HEK293 (cell line): ENCODE data around the gene TSC22D3.
A peak's percentile ranks its signal among the peaks of the same experiment; 100 is the strongest.

Experiments used
- SCRT1 ChIP-seq: fragments of 450-650 bp; formaldehyde crosslinking; IDR thresholded peaks from 2 replicates; pipeline ENCODE4 v1.5.1; 2016; ENCODE audit warnings: missing biosample characterization, missing genetic modification characterization, borderline replicate concordance
- ZNF10 ChIP-seq: fragments of 450-650 bp; formaldehyde crosslinking; IDR thresholded peaks from 2 replicates; pipeline ENCODE4 v1.5.1; 2017; ENCODE audit warnings: missing biosample characterization, missing genetic modification characterization
- ZNF274 ChIP-seq, 2 experiments: fragments of 200-500 bp in 1 of 2; fragments of 450-650 bp in 1 of 2; sonication (Bioruptor generic) in 1 of 2; formaldehyde crosslinking in 1 of 2; IDR thresholded peaks; 2 replicates each; pipeline versions ENCODE4 v1.5.1 to v1.6.1; 2014 to 2016; ENCODE audit warnings: borderline replicate concordance in 1 of 2, inconsistent platforms in 1 of 2, low read length in 1 of 2, missing biosample characterization in 1 of 2, missing genetic modification characterization in 1 of 2
- ZNF530 ChIP-seq: fragments of 450-650 bp; formaldehyde crosslinking; IDR thresholded peaks from 2 replicates; pipeline ENCODE4 v1.5.1; 2016; ENCODE audit warnings: low read depth, missing biosample characterization, missing genetic modification characterization
- ZNF660 ChIP-seq: fragments of 450-650 bp; IDR thresholded peaks from 2 replicates; pipeline ENCODE4 v1.5.1; 2018; ENCODE audit warnings: missing biosample characterization, mild to moderate bottlenecking, missing genetic modification characterization
- ZNF747 ChIP-seq: fragments of 450-650 bp; formaldehyde crosslinking; IDR thresholded peaks from 2 replicates; pipeline ENCODE4 v1.5.1; 2016; ENCODE audit warnings: missing biosample characterization, missing genetic modification characterization
- TF ChIP-seq, protein P1 (sequence below): fragments of 450-650 bp; formaldehyde crosslinking; IDR thresholded peaks from 2 replicates; pipeline ENCODE4 v1.5.1; 2016; ENCODE audit warnings: missing biosample characterization, missing genetic modification characterization
- TF ChIP-seq, protein P2 (sequence below): fragments of 450-650 bp; formaldehyde crosslinking; IDR thresholded peaks from 2 replicates; pipeline ENCODE4 v1.5.1; 2016; ENCODE audit warnings: missing biosample characterization, missing genetic modification characterization
- TF ChIP-seq, protein P3 (sequence below): fragments of 450-650 bp; formaldehyde crosslinking; IDR thresholded peaks from 2 replicates; pipeline ENCODE4 v1.5.1; 2016; ENCODE audit warnings: missing biosample characterization, missing genetic modification characterization, low read depth

DNA sequence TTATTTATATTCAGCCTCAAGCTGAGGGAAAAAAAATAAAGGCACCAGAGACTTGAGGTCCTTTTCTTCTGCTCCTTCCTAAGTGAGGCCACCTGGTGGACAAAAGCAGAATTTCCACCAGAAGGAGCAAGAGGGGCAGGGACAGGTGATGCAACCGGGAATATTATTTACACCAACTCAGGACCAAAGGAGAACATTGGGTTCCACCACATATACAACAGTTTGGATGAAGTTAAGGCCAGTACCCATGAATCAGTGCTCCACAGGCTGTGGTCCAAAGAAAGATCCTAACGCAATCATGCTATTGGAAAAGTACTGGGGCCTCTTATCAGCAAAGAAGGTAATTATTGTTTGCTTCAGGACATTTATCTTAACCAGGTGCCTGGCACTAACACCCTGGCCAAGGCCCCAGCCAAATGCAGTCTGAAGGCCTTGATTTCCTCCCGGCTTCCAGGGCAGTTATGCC, 57.4 kb downstream of the TSC22D3 start:
- TF ChIP-seq, protein P1, sequence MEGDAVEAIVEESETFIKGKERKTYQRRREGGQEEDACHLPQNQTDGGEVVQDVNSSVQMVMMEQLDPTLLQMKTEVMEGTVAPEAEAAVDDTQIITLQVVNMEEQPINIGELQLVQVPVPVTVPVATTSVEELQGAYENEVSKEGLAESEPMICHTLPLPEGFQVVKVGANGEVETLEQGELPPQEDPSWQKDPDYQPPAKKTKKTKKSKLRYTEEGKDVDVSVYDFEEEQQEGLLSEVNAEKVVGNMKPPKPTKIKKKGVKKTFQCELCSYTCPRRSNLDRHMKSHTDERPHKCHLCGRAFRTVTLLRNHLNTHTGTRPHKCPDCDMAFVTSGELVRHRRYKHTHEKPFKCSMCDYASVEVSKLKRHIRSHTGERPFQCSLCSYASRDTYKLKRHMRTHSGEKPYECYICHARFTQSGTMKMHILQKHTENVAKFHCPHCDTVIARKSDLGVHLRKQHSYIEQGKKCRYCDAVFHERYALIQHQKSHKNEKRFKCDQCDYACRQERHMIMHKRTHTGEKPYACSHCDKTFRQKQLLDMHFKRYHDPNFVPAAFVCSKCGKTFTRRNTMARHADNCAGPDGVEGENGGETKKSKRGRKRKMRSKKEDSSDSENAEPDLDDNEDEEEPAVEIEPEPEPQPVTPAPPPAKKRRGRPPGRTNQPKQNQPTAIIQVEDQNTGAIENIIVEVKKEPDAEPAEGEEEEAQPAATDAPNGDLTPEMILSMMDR (tag by site-specific recombination), result peak; percentile 70
- TF ChIP-seq, protein P2, sequence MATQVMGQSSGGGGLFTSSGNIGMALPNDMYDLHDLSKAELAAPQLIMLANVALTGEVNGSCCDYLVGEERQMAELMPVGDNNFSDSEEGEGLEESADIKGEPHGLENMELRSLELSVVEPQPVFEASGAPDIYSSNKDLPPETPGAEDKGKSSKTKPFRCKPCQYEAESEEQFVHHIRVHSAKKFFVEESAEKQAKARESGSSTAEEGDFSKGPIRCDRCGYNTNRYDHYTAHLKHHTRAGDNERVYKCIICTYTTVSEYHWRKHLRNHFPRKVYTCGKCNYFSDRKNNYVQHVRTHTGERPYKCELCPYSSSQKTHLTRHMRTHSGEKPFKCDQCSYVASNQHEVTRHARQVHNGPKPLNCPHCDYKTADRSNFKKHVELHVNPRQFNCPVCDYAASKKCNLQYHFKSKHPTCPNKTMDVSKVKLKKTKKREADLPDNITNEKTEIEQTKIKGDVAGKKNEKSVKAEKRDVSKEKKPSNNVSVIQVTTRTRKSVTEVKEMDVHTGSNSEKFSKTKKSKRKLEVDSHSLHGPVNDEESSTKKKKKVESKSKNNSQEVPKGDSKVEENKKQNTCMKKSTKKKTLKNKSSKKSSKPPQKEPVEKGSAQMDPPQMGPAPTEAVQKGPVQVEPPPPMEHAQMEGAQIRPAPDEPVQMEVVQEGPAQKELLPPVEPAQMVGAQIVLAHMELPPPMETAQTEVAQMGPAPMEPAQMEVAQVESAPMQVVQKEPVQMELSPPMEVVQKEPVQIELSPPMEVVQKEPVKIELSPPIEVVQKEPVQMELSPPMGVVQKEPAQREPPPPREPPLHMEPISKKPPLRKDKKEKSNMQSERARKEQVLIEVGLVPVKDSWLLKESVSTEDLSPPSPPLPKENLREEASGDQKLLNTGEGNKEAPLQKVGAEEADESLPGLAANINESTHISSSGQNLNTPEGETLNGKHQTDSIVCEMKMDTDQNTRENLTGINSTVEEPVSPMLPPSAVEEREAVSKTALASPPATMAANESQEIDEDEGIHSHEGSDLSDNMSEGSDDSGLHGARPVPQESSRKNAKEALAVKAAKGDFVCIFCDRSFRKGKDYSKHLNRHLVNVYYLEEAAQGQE (tag by site-specific recombination), result no peak
- TF ChIP-seq ZNF530 (tag by site-specific recombination), result no peak
- TF ChIP-seq ZNF747, result no peak
- TF ChIP-seq ZNF10 (tag by site-specific recombination), result no peak
- no peak for TF ChIP-seq ZNF274 (IDR thresholded peaks at IDR 0.05; ENCODE audit: low read length)
- TF ChIP-seq ZNF274 (tag by site-specific recombination; IDR thresholded peaks at IDR 0.05; ENCODE audit: borderline replicate concordance), result no peak
- no peak for TF ChIP-seq SCRT1
- TF ChIP-seq, protein P3, sequence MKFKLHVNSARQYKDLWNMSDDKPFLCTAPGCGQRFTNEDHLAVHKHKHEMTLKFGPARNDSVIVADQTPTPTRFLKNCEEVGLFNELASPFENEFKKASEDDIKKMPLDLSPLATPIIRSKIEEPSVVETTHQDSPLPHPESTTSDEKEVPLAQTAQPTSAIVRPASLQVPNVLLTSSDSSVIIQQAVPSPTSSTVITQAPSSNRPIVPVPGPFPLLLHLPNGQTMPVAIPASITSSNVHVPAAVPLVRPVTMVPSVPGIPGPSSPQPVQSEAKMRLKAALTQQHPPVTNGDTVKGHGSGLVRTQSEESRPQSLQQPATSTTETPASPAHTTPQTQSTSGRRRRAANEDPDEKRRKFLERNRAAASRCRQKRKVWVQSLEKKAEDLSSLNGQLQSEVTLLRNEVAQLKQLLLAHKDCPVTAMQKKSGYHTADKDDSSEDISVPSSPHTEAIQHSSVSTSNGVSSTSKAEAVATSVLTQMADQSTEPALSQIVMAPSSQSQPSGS (tag by site-specific recombination), result no peak
- TF ChIP-seq ZNF660, result peak; percentile 90
